ACC112 (cell line): ENCODE measurements around the gene ALPI.
"Not testable (repeated sequence)": the region's sequence is repeated elsewhere in the genome, so short reads cannot be mapped to it uniquely, and the experiment has no call there.

Source experiments
- H2AFZ ChIP-seq: fragments of 200-600 bp; sonication (generic); one replicate; pipeline ENCODE4 v1.6.0; 2017; ENCODE audit warnings: antibody characterized with exemption, low read length; ENCODE audit not compliant: unreplicated experiment
- H3K27ac ChIP-seq: fragments of 200-600 bp; sonication (generic); 2 replicates; pipeline ENCODE4 v1.5.1; 2014; ENCODE audit warnings: low read depth, mild to moderate bottlenecking, antibody characterized with exemption, low read length, moderate library complexity
- H3K27me3 ChIP-seq: fragments of 200-600 bp; sonication (generic); 2 replicates; pipeline ENCODE4 v1.6.1; 2014; ENCODE audit warnings: mild to moderate bottlenecking, antibody characterized with exemption, low read length, moderate library complexity, mixed read lengths; ENCODE audit not compliant: insufficient read depth
- H3K36me3 ChIP-seq: fragments of 200-600 bp; sonication (generic); 2 replicates; pipeline ENCODE4 v1.6.1; 2016; ENCODE audit warnings: mild to moderate bottlenecking, antibody characterized with exemption, low read length, moderate library complexity, mixed read lengths; ENCODE audit not compliant: insufficient read depth
- H3K4me1 ChIP-seq: fragments of 200-600 bp; sonication (generic); one replicate; pipeline ENCODE4 v1.6.1; 2016; ENCODE audit warnings: low read length, mixed read lengths; ENCODE audit not compliant: insufficient read depth, unreplicated experiment, control insufficient read depth
- H3K4me3 ChIP-seq: fragments of 200-600 bp; sonication (generic); 2 replicates; pipeline ENCODE4 v1.5.1; 2014; ENCODE audit warnings: mild to moderate bottlenecking, low read depth, low read length
- H3K79me2 ChIP-seq: fragments of 200-600 bp; sonication (generic); one replicate; pipeline ENCODE4 v1.6.0; 2016; ENCODE audit warnings: low read length; ENCODE audit not compliant: control insufficient read depth, unreplicated experiment, insufficient read depth

Gene ALPI

DNA sequence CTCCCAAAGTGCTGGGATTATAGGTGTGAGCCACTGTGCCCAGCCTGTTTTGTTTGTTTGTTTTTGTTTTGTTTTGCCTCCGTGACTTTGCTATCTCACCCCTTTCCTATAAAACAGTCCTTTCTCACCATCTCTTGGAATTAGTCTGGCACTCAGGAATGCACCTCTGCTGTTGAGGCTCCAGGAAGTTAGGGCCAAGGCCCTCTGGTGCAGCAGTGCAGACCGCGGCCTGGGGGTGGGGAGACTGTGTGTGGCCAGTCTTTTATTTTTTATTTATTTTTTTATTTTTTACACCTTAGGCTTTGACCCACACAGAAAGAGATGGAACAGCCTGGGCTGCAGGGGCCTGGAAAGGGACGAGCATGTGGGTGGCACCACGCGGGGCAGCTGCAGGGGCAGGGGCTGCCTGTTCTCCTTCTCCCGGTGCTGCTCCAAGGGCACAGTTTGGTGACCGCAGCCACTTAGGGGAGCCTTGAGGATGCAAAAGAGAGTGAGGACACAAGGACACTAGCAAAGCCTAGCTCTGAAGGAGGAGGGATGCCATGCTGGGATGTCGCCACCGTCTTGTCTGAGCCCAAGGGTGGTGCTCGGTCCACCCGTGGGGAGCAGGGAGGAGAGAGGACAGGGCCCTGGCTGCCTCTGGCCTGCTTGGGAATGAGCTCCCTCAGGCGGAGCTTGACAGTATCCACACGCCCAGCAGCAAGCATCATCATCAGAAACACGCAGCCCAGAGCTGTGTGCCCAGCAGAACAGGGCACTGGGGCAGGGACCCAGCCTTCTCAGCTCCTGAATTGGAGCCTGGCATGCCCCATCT, 19.4 kb upstream of the ALPI start:
- no peak overlapping the region for H2AFZ ChIP-seq
- H3K4me3 ChIP-seq, result no peak overlapping the region
- H3K27ac ChIP-seq, result no peak overlapping the region
- H3K79me2 ChIP-seq, result no peaks in the 10 kb centered on the region
- H3K4me1 ChIP-seq, result no peaks in the 10 kb centered on the region
- no peaks in the 10 kb centered on the region for H3K36me3 ChIP-seq
- H3K27me3 ChIP-seq, result no peaks in the 10 kb centered on the region

DNA sequence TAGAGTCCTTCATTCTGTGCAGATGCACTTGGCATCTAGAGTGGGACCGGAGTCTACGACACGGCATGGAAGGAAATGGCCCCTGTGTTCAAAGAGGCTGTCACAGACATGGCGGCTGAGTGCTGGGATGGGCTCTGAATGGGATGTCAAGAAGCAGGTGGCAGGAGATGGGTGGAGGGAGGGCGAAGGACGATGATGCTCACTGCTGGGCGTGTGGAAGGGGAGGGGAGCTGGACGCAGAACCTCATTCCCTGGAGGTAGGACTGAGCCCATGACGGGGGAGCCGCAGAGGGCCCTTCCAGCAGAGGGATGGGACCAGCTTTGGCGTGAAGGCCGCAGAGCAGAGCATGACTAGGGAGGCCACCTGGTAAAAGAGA, 18.8 kb upstream of the ALPI start:
- no peaks in the 10 kb centered on the region for H3K36me3 ChIP-seq
- no peaks in the 10 kb centered on the region for H3K27me3 ChIP-seq
- no peak overlapping the region for H3K4me3 ChIP-seq
- no peaks in the 10 kb centered on the region for H3K4me1 ChIP-seq
- H3K79me2 ChIP-seq, result no peaks in the 10 kb centered on the region
- H2AFZ ChIP-seq, result no peak overlapping the region
- H3K27ac ChIP-seq, result no peak overlapping the region

DNA sequence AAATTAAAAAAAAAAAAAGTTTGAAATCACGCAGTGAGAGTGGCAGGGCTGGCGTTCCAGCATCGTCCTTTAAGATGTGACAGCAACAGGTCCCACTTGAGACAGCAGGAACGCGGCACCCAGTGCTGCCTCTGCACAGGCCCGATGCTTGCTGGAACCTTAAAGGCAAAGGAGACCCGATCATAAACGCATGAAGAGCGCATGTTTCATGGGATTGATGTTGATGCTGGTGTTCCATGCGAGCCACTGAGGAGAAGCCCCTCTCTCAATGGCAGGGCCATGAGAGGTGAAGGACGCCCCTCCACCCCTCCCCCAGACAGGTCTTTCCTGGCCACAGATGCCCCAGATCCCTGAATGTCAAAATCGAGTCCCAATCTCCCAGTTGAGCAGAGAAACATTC, 17.9 kb upstream of the ALPI start:
- H2AFZ ChIP-seq, result no peak overlapping the region
- no peaks in the 10 kb centered on the region for H3K27me3 ChIP-seq
- H3K27ac ChIP-seq, result no peak overlapping the region
- no peaks in the 10 kb centered on the region for H3K4me1 ChIP-seq
- no peak overlapping the region for H3K4me3 ChIP-seq
- no peaks in the 10 kb centered on the region for H3K36me3 ChIP-seq
- no peaks in the 10 kb centered on the region for H3K79me2 ChIP-seq

GRCh38 chr2:232438951-232439757, 16.8 kb upstream of the ALPI start:
- H3K79me2 ChIP-seq, result no peaks in the 10 kb centered on the region
- no peaks in the 10 kb centered on the region for H3K27me3 ChIP-seq
- no peaks in the 10 kb centered on the region for H3K36me3 ChIP-seq
- no peak overlapping the region for H3K4me3 ChIP-seq
- no peaks in the 10 kb centered on the region for H3K4me1 ChIP-seq
- no peak overlapping the region for H2AFZ ChIP-seq
- no peak overlapping the region for H3K27ac ChIP-seq

DNA sequence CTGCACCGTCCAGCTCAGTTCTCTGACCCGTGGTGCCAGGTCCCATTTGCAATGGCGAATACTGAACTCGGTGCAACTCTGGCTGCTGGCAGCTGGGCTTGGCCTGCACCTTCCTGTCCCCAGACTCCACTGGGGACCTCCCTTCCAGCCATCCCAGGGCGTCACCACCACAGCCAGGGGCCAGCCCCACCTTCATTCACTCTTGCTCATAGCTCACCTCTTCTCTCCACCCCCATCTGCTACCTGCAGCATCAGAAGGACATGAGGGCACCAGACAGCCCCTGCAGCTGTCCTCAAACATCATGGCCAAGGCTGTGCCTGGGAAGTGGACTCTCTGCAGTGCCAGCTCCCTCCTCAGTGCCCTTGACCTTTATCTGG, 16.2 kb upstream of the ALPI start:
- Histone ChIP-seq H3K36me3 (no peaks in the 10 kb centered on the region), H2AFZ (no peak overlapping the region), H3K4me1 (no peaks in the 10 kb centered on the region), H3K27me3 (no peaks in the 10 kb centered on the region), H3K79me2 (no peaks in the 10 kb centered on the region), H3K4me3 (no peak overlapping the region), H3K27ac (no peak overlapping the region)

DNA sequence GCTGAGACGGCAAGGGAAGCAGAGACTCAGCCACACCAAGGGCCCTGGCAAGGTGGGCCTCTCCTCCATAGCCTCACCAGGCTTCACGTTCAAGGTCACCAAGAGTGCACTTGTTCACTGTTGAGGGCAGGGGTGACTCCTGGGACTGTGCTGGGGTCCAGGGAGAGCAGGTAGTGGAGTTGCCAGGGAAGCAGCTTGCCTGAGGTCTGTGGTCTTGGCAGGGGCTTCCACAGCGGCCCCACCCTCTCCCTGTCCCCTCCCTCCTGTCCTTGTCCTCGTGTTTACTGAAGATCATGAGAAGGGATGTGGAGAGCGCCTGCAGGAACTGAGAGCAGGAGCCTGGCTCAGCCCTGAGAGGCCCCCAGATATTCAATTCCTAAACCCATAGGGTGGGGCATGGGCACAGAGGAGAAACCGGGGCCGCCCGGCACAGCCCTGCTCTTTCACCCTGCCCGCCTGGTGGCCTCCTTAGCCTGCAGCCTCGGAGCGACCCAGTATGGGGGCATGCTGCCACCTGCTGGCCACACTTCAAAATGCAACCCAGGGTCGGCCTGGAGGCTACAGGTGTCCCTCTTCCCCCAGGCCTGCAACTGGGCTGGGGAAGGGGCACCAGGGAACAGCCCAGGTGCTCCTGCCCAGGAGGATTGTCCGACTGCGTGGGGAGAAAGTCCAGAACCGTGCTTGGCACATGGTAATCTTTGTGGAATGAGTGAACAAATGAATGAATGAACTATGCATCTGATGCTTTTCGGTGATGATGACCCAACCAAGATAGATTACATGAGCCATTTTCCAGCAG, 15.5 kb upstream of the ALPI start:
- not testable (repeated sequence) for H3K4me1 ChIP-seq, H3K36me3 ChIP-seq, H3K27ac ChIP-seq, H3K4me3 ChIP-seq, H3K27me3 ChIP-seq, H2AFZ ChIP-seq, H3K79me2 ChIP-seq

DNA sequence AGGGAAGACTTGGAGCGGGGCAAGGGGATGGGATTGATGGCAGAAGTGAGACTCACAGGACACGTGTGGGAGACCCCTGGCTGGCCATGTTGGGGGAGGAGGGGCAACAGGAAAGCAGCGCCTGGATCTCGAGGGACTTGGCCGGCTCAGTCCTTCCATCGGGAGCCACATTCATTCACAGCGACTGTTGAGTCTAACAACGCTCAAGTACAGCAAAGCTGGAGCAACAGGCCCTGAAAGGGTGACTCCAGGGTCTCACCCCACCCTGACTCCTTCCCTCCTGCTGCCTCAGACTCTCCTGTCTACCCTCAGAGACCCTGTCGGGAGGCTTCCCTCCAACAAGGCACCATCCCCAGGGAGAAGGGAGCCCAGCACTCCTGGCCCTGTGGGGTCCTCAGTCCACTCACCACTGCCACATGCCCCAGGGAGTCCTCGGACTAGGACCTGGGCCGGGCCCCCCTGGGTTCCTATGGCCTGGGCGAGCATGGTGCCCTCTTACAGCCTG, 14.8 kb upstream of the ALPI start:
- no peak overlapping the region for H2AFZ ChIP-seq
- no peak overlapping the region for H3K4me3 ChIP-seq
- no peak overlapping the region for H3K27ac ChIP-seq
- H3K36me3 ChIP-seq, result no peaks in the 10 kb centered on the region
- H3K79me2 ChIP-seq, result no peaks in the 10 kb centered on the region
- no peaks in the 10 kb centered on the region for H3K4me1 ChIP-seq
- no peaks in the 10 kb centered on the region for H3K27me3 ChIP-seq

DNA sequence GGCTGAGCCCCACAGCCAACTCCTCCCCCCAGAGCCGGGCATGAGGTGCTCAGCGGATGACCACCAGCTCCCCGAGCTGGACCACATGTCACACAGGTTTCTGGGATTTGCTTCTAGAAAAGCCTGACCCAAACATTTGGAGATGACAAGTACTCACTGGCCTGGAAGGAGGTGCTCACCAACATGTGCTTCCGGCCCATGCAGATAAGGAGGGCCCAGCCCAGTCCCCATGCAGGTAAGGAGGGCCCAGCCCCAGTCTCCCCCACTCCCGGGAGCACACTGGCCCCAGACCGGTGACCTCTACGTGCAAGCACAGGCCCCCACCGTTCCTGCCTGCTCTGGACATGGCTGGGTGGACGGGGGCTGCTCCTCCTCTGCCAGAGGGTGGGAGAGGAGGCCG, 14.0 kb upstream of the ALPI start:
- H3K4me1 ChIP-seq, H3K36me3 ChIP-seq, H3K4me3 ChIP-seq, H3K27me3 ChIP-seq, H2AFZ ChIP-seq, H3K79me2 ChIP-seq, H3K27ac ChIP-seq: not testable (repeated sequence)

GRCh38 chr2:232442431-232442830, 13.5 kb upstream of the ALPI start:
- not testable (repeated sequence) for H3K27me3 ChIP-seq, H3K36me3 ChIP-seq, H2AFZ ChIP-seq, H3K4me1 ChIP-seq, H3K79me2 ChIP-seq, H3K4me3 ChIP-seq, H3K27ac ChIP-seq

GRCh38 chr2:232443047-232443446, 12.9 kb upstream of the ALPI start:
- H3K4me3 ChIP-seq, H3K79me2 ChIP-seq, H3K36me3 ChIP-seq, H2AFZ ChIP-seq, H3K27me3 ChIP-seq, H3K4me1 ChIP-seq, H3K27ac ChIP-seq: not testable (repeated sequence)
